GM21515 (cell line): ENCODE measurements around the gene NUTF2.
A peak's percentile ranks its signal among the peaks of the same experiment; 100 is the strongest.
"Not testable (repeated sequence)": the region's sequence is repeated elsewhere in the genome, so short reads cannot be mapped to it uniquely, and the experiment has no call there.

ENCODE experiments used
- ATAC-seq: cut with Tn5 transposase; IDR thresholded peaks from one replicate; pipeline ENCODE4 v1.9.1; 2021; ENCODE audit not compliant: unreplicated experiment

NUTF2 gene

DNA sequence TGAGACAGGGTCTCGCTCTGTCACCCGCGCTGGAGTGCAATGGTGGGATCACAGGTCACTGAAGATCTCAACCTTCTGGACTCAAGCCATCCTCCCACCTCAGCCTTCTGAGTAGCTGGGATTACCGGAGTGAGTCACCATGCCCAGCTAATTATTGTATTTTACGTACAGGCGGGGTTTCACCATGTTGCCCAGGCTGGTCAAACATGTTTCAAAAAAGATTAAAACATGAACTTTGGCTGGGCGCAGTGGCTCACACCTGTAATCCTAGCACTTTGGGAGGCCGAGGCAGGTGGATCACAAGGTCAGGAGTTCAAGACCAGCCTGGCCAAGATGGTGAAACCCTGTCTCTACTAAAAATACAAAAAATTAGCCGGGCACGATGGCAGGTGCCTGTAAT is 9.5 kb upstream of the NUTF2 start:
- not testable (repeated sequence) for ATAC-seq

DNA sequence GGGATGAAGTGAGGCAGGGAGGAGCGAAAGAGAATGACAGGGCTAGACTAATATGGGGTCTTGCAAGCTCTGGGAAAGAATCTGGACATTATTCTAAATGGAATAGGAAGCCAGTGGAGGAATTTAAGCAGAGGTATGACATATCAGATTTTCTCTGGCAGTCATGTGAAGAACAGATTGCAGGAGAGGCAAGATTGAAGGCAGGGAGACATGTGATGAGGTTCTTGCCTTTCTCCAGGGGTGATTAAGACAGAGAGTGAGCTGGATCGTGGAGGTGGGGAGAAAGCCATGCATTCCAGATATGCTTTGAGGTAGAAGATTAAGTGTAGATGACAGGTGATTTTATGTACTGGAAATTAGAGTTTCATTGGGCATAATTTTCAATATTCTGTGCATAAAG is 8.9 kb upstream of the NUTF2 start:
- no peak for ATAC-seq

DNA sequence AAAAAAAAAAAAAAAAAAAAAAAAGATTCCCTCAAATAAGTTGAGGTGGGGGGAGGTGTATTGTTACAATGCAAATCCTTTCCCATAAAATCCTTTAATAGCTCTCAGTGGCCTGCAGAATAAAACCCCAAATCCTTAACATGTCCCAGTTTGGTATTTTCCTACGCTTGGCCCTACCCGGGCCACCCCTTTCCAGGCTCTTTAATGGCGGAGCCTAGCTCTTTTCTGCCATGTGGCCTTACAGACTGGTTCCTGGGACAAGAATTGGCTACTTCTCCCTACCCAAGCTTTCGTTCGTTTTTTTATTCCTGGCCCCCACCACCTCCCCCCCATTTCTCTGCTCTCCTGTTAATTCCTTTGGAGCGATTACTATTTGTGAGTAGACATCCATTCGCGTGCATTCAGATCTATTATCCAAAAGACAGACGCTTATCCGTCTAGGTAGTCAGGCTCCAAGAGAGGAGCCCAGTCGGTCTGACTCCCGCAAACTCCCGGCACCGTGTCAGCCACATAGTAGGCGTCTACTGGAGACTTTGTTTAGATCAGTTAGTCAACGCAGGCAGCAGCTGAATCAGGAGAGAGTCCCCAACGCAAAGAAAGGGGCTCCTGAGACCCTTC is 5.4 kb upstream of the NUTF2 start:
- no peak for ATAC-seq

DNA sequence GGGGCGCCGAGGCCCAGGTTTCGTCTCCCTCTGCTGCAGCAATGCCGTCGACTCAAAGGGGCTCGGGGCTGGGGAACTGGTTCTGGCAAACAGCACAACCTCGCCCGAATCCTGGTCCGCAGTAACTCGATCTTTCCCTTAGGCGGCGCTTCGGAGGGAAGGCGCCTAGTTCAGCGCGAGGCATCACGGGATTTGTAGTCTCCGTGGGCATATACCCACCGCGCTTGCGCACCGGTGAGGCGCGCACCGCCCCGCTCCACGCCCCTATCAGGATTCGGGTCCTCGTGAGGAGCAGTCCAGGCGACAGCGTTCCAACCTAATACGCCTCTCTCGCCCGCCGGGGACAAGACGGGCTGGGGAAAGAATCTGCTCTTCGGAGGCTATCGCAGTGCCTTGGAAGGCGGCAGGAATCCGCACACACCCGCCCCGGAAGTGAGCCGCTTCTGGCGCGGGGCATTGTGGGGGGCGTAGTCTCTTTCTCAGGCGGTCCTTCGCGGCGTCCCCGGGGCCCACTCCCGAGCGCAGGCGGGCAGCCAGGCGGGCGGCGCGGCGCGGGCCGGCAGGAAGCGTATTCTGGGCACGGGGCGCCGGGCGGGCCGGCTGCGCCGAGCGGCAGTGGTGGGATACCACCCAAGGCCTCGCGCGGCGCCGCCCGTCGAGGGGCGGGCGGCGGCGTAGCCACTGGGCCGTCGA is 4.8 kb upstream of the NUTF2 start, which contains the start of gene THAP11:
TSS of gene THAP11 (plus strand) at position 505 of the 693 bp plus-strand sequence. CDS start 235 bp downstream, outside the sequence.
- peak; percentile 47 for ATAC-seq

DNA sequence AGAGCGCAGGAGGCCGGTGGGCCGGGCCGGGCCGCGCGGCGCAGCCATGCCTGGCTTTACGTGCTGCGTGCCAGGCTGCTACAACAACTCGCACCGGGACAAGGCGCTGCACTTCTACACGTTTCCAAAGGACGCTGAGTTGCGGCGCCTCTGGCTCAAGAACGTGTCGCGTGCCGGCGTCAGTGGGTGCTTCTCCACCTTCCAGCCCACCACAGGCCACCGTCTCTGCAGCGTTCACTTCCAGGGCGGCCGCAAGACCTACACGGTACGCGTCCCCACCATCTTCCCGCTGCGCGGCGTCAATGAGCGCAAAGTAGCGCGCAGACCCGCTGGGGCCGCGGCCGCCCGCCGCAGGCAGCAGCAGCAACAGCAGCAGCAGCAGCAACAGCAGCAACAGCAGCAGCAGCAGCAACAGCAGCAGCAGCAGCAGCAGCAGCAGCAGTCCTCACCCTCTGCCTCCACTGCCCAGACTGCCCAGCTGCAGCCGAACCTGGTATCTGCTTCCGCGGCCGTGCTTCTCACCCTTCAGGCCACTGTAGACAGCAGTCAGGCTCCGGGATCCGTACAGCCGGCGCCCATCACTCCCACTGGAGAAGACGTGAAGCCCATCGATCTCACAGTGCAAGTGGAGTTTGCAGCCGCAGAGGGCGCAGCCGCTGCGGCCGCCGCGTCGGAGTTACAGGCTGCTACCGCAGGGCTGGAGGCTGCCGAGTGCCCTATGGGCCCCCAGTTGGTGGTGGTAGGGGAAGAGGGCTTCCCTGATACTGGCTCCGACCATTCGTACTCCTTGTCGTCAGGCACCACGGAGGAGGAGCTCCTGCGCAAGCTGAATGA is 4.0 kb upstream of the NUTF2 start:
- peak; percentile 4 for ATAC-seq

DNA sequence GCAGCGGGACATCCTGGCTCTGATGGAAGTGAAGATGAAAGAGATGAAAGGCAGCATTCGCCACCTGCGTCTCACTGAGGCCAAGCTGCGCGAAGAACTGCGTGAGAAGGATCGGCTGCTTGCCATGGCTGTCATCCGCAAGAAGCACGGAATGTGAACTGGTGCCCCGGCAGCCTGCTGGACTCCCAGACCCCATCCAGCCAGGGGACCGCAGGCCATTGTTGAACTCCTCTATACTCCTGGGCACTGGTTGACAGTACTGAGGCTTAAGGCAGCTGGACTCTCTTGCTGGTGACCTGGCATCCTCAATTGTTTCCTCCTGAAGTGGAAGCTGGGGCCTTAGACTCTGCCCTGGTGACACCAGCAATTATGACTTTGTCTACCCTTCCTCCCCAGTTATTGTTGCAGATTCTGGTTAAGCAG is 3.4 kb upstream of the NUTF2 start:
- ATAC-seq, result no peak

DNA sequence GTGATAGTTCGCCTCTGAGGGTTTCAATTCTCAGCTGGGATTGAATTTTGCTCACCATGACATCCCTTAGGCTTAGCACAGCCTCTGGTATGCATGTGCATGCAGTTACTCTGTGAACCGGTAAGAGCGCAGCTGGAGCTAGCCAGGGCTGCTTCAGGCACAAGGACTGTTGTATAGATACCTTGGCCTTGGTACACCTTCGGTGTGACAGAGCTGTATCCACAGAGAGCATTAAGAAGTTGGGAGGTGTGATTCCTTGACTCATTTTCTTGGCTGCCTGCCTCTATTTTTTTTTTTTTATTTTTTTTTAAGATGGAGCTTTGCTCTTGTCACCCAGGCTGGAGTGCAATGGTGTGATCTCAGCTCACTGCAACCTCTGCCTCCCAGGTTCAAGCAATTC is 2.2 kb upstream of the NUTF2 start:
- ATAC-seq, result no peak

DNA sequence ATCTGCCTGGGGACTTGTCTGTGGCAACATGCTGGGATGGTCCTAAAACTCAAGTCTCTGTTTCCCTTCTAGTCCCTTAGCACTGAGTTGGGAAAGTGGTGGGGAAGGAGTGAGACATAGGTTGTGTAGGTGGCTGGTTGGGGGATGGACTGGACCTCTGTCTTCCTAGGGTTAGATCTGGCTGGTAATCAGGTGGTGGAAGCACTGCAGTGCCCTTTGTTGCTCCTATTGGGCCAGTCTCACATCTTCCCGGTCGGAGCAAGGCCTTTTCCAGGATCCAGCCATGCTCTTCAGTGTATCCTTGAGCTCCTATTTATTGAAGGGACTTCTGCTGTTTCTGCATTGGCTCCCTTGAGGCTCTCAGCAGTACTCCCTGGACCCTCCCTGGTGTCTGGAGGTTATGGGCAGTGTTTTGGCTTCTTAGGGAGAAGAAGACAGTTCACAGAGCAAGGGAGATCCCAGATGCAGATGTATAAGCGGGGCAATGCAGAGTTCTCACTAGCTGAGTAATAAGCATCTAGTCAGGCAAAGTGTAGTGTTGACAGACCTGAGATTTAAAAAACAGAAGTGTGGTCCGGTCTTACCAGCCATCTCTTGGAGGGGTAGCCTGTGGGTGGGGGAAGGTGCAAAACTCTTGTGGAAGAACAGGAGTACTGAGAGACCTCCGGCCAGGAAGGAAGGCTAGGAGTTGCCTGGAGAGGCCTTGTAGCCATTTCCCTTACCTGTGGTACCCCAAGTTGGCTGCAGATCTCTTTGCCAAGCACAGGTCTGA is 1.3 kb upstream of the NUTF2 start:
- no peak for ATAC-seq

DNA sequence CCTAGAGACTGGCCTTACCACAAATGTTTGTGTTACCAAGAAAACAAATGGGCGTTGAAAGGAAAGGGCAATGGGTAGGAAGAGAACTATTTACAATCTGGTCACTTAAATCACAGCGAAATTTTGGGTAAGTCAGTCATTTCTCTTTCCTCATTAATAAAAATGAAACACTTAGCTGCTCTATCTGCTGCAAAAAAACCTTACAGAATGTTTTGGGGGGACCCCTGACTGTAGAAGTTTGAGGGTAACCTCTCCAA is 742 bp upstream of the NUTF2 start:
- no peak for ATAC-seq

DNA sequence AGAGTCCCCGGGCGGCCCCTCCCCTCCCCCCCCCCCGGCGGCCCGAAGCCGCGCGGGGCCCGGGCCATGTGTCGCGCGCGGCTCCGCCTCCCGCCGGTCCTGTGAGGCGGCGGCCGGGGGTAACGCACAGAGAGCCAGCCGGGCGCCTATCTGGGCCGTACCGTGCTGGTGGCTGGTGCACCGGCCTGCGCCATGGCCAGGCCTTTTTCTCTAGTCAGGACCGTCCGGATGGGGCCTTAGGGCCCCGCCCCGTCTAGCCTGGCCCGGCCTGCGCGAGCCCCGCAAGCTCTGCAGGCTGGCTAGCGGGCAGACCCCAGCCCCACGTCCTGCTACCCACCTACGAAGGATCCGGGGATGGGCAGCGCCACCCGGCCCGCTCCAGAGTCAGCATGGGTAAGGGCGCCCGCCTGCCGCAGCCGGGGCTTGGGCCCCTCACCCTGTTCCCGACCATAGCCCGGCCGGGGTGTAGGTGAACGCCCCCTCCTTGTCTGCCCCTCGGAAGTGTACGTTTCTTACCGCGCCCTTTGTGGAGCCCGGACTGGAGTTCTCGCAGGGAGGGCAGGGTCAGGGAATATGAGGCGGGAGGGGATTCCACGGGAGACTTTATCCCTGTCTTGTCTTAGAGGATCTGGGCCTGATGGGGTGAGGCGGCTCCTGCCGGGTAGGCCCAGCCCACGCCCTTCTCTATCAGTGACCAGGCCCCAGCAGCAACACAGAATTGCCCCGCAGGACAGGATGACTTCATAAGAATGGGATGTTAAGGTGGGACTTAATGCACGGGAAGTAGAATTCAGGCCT is 530 bp downstream of the NUTF2 start, which contains the start of gene CENPT:
TSS of gene CENPT (minus strand) at position 630 of the 798 bp plus-strand sequence. CDS start 13,834 bp downstream, outside the sequence.
- ATAC-seq, result peak; percentile 36

DNA sequence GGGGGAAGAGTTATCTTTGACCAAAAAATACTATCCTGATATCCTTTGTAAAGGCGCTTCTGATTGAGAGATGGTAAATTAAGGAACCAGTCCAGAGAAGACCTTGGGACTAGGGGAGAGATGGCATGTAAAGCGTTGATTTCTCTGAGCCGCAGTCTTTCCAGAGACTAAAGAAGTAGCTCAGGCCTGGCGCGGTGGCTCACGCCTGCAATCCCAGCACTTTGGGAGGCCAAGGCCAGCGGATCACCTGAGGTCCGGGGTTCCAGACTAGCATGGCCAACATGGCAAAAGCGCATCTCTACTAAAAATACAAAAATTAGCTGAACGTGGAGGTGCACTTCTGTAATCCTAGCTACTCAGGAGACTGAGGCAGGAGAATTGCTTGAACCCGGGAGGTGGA is 1.4 kb downstream of the NUTF2 start:
- no peak for ATAC-seq

DNA sequence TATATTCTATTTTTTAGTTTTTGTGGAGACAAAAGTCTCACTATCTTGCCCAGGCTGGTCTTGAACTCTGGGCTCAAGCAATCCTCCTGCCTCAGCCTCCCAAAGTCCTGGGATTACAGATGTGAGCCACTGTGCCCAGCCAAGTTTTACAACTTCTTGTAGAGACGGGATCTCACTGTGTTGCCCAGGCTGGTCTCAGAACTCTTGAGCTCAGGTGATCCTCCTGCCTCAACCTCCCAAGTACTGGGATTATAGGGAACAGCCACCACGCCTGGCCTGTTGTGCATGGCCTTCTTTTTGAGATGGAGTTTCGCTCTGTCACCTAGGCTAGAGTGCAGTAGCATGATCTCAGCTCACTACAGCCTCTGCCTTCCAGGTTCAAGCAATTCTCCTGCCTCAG is 6.9 kb downstream of the NUTF2 start:
- ATAC-seq, result no peak

DNA sequence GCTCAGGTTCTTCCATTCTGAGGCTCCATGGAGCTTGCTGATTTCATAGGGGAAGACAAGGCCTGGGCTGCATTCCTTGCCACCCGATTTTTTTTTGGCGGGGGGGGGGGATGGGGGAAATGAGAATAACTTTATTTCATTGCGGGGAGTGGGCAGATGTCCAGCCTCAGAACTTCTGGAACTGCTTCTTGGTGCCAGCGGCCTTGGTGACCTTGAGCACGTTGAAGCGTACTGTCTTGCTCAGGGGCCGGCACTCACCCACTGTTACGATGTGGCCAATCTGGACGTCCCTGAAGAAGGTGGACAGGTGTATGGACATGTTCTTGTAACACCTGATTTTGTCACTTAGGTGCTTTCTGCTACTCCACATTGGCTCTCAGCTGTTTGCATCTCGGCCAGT is 9.1 kb downstream of the NUTF2 start:
- no peak for ATAC-seq

DNA sequence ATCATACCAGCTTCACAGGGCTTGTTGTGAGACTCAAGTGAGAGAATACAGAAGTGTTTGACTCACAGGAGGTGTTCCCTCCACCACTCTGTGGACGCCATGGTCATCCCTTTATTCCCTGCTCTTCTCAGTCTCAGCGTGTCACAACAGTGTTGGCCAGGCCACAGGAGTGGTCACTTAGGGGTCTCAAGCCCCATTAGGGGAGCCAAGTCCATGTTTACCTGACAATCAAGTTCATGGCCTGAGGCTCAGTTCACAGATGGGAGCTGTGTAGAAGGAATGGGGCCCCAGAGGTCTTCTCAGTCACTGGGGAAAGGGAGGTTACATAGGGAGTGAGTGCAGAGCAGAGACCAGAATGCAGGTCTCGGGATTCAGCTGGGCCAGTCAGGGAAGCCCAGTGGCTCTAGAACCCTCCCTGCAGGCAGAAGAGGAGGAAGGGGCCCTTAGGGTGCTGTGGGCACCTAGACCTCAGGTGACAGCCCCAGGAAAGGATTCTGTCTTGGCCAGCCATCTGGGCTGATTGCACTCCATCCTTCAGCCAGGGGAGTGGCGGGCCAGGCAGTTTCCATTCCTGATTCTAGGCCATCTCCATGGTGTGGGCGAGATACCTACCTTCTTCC is 10.3 kb downstream of the NUTF2 start:
- no peak for ATAC-seq

DNA sequence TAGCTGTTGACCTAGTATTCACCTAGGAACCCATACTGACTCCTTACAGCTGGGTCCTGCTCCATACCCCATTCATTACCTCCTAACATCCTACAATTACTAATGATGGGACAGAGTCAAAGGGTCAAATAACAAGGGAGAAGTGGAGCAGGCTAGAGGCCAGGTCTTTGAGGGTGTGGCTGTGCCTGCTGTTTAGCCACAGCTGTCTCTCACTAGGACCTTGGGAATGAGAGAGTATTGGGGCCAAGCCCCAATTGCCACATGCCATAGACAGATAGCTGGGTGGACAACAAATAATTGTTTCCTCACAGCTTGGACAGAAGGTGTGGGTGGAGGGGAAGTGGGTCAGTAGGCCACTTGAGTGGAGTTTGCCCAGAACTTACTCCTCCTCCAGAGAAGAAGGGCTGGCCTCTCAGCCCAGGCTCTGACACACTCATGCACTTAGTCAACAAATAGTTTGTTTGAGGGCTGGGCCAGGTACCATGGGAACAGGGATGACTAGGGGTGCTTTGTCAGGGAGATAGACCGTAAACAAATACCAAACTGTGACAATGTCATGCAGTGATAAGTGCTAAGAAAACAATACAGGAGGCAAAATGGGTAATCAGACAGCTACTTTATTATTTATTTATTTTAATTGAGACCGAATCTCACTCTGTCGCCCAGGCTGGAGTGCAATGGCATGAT is 11.0 kb downstream of the NUTF2 start:
- no peak for ATAC-seq

DNA sequence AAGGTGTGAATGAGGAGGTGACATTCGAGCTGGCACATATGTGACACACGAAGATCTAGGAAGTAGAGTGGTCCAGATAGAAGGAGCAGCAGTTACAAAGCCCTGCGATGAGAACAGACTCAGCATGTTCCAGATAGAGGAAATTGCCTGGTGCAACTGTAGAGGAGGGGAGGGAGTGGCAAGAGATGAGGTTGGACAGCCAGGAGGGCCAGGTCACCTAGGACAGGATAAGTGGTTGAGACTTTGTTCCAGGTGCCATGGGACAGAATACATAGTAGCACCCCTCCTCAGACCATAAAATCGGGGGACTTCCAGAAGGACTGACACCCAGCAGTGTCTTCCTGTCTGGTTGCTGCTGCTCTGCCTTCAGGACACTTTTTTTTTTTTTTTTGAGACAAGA is 11.8 kb downstream of the NUTF2 start:
- ATAC-seq, result no peak

DNA sequence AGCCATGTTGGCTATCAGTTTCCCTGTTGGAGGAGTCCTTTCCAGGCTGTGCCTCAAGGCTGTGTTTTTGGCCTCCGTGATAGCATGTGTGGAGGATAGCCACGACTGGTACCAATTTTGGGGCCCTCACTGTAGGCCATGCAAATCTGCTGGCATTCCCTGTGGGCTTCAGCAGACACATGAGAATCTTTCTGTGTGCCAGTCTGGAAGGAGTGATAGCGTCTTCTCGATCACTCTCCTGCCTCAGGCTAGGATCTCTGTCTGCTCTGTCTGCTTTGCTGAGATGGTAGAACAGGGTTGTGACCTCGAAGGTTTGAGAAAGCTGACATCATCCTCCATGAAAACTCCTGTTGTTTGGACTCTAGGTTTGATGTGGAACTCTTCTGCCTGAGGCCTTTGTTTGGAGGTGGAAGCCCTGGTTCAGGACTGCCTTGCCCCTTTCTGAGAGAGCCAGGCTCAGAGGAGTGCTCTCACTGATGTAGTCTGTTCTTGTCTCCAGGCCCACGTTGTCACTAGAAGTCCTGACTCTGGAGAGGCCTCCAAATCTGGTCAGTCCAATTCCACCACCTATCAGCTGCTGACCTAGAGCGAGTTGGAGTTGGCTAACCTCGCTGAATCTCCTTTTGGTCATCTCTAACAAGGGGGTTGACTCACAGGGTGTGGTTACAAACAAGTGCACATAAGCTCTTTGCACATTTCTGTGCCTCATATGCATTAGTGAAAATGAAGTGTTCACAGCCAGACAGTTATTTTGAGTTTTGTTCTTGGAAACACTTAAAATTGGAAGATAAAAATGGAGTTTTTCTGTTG is 14.1 kb downstream of the NUTF2 start:
- ATAC-seq, result no peak

DNA sequence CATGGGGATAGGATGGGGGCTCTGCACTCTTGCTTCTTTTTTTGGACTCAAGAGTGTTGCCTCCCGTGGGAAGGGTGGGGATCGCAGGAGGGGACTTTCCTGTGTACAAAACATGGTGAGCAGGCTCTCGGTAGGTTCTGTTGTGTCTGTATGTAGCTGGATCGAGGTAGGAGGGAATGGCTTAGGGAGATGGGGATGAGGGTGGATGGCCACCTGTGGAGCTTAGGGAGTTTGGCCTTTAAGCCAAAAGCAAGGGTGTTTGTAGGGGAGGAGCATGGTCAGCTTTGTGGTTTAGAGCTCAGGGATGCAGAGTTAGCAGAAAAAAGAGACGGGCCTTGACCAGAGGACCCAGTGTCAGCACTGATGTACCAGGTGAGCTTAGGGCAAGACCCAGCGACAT is 15.1 kb downstream of the NUTF2 start:
- no peak for ATAC-seq
